Measurements from ENCODE around the gene PDYN. TPM values are rescaled to one million over a fixed set of nuclear protein-coding genes. Genes with fewer than 3 reads are reported as not detected.
A peak's percentile ranks its signal among the peaks of the same experiment; 100 is the strongest.

The PDYN gene
- total RNA-seq, 6 experiments from 2014 or later = not detected

DNA sequence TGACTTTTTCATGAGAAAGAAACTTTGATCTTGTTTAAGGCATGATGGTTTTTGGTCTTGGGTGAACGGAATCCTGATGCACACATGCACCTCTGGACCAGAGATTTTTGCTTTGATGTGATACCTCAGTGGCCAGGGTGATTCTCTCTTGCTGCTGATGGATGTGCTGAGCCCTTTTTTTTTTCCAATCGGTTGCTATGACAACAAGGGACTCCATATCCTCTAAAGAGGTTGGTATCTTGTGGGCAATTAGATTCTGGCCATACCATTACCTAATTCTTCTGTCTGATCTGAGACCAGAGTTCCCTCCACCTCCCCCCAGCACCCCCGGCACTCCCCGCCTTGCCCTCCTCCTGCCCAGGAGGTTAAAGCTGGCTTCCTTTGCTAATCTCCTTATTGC is 24.9 kb downstream of the PDYN start:
- H3K27me3 Mint-ChIP-seq (ENCODE audit: insufficient read depth) = peaks cover 47% of the 10 kb centered on the region
- TF ChIP-seq, protein P1, sequence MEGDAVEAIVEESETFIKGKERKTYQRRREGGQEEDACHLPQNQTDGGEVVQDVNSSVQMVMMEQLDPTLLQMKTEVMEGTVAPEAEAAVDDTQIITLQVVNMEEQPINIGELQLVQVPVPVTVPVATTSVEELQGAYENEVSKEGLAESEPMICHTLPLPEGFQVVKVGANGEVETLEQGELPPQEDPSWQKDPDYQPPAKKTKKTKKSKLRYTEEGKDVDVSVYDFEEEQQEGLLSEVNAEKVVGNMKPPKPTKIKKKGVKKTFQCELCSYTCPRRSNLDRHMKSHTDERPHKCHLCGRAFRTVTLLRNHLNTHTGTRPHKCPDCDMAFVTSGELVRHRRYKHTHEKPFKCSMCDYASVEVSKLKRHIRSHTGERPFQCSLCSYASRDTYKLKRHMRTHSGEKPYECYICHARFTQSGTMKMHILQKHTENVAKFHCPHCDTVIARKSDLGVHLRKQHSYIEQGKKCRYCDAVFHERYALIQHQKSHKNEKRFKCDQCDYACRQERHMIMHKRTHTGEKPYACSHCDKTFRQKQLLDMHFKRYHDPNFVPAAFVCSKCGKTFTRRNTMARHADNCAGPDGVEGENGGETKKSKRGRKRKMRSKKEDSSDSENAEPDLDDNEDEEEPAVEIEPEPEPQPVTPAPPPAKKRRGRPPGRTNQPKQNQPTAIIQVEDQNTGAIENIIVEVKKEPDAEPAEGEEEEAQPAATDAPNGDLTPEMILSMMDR (IDR thresholded peaks at IDR 0.05) = no peak

DNA sequence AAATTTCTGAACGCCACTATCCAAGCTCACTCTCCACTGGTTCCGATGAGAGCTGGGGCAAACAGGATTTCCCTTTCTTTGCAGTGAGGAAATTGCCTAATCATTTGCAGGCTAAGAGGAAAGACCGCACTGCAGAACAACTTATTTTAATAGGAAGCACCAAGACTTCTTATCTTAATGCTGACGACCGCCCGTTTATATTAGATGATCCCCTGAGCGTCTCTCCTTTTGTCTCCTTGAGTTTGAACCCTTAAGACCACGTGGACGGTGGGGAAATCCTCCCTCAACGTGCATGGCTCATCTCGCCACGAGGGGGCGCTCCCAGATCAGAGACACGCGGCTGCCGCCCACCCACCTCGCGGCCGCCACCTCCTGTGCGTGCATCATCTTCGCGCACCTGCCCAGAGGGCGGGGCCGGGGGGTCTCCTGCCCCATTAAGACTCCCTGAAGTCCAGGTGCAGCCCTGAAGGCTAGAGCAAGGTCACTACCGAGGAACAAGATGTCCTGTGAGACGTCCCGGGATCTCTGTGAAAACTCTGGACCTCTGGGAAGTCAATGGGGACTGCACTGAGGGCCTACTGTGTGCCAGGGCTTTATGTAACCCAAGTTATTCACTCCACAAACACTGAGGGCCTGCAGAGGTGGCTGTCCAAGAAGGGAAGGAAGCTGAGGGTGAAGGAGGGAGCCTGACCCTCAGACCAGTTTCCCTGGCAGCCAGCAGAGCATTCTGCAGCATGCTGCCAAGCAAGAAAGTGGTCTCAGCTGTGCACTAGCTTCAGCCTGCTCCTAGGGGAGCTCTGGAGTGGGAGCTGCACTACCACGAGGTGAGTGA is 28.1 kb downstream of the PDYN start:
- TF ChIP-seq, protein P1 (IDR thresholded peaks at IDR 0.05) = peak; percentile 98
- Mint-ChIP-seq H3K27ac (no peak overlapping the region), H3K9me3 (no peaks in the 10 kb centered on the region), H3K4me1 (ENCODE audit: low read depth) (peaks cover 16% of the 10 kb centered on the region), H3K4me3 (peak overlapping the region; percentile 79), H3K36me3 (ENCODE audit: low read depth) (no peaks in the 10 kb centered on the region), H3K27me3 (ENCODE audit: insufficient read depth) (peaks cover 46% of the 10 kb centered on the region)
- peak; percentile 39 for DNase-seq

More for the DNA sequence above, 24.9 kb downstream of the PDYN start:
- DNase-seq = no peak
- Mint-ChIP-seq H3K9me3 (no peaks in the 10 kb centered on the region), H3K4me3 (no peak overlapping the region), H3K27ac (no peak overlapping the region), H3K4me1 (ENCODE audit: low read depth) (peaks cover 16% of the 10 kb centered on the region), H3K36me3 (ENCODE audit: low read depth) (no peaks in the 10 kb centered on the region)

DNA sequence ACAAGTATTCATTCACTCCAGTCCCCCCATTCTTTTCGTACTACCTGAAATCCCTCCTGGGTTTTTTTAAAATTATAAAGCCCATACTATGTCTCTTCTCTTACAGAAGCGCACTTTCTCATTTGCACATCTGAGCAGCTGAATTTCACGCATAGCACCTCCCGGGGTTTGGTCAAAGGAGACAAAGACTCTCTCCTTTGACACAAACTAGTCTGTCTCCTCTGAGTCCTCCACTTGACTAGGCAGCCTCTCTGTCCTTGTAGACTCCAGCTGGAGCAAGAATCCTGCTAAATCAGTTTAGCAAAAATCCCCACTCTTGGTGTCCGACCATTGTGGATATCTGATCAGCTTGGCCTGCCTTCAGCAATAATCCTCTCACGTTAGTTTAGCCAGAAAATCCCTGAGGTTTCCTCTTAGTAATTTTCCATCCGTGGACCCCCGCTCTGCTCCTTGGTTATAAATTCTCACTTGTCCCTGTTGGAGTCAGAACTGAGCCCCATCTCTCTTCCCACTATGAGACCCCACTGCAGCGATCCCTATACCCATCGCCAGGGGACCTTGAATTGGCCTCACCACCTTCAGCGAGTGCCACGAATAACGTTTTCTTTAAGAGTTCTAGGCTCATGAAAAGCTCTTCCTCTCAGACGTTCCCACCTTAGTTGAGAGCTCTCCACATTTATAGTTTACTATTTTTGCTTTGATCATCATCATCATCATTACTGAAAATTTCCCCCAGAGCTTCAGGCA is 29.0 kb downstream of the PDYN start:
- no peaks in the 10 kb centered on the region for H3K9me3 Mint-ChIP-seq

DNA sequence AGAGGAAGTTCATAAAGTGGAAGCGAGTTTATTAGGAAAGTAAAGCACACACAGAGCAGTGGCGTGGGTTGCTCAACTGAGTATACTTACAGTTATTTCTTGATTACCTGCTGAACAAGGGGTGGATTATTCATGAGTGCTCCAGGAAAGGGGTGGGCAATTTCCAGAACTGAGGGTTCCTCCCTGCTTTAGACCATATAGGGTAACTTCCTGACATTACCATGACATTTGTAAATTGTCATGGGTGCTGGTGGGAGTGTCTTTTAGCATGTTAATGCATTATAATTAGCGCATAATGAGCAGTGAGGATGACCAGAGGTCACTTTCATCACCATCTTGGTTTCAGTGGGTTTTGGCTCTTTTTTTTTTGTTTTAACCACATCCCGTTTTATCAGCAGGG is 29.8 kb downstream of the PDYN start:
- no peaks in the 10 kb centered on the region for H3K9me3 Mint-ChIP-seq
- no peak overlapping the region for H3K27ac Mint-ChIP-seq
- H3K4me1 Mint-ChIP-seq (ENCODE audit: low read depth) = peaks cover 21% of the 10 kb centered on the region
- H3K27me3 Mint-ChIP-seq (ENCODE audit: insufficient read depth) = peaks cover 35% of the 10 kb centered on the region
- DNase-seq = no peak
- no peaks in the 10 kb centered on the region for H3K36me3 Mint-ChIP-seq (ENCODE audit: low read depth)
- TF ChIP-seq, protein P1 (IDR thresholded peaks at IDR 0.05) = no peak
- no peak overlapping the region for H3K4me3 Mint-ChIP-seq

More for the DNA sequence above, 29.0 kb downstream of the PDYN start:
- H3K27ac Mint-ChIP-seq = no peak overlapping the region
- TF ChIP-seq, protein P1 (IDR thresholded peaks at IDR 0.05) = no peak
- H3K4me1 Mint-ChIP-seq (ENCODE audit: low read depth) = peaks cover 21% of the 10 kb centered on the region
- peak overlapping the region; percentile 79 for H3K4me3 Mint-ChIP-seq
- DNase-seq = no peak
- H3K36me3 Mint-ChIP-seq (ENCODE audit: low read depth) = no peaks in the 10 kb centered on the region
- H3K27me3 Mint-ChIP-seq (ENCODE audit: insufficient read depth) = peaks cover 40% of the 10 kb centered on the region

DNA sequence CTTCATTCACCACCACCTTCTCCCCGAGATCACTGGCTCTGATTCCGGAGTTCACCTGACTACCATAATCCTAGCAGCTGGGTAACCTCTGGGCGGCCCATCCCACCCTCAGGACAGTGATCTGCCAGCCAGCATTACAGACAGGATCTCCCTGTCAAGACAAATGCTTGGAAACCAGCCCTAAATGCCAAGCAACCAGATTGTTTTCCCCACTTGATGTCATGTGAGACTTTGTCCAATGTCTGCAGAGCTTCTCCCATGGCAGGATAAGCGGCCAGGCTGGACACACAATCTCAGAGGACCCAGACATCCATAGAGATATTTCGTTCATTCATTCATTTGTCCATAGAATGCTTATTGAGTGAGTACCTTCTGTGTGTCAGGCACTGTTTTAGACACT is 32.5 kb downstream of the PDYN start:
- Mint-ChIP-seq H3K27ac (no peak overlapping the region), H3K9me3 (no peaks in the 10 kb centered on the region), H3K4me1 (ENCODE audit: low read depth) (peaks cover 21% of the 10 kb centered on the region), H3K4me3 (no peak overlapping the region), H3K36me3 (ENCODE audit: low read depth) (no peaks in the 10 kb centered on the region), H3K27me3 (ENCODE audit: insufficient read depth) (peaks cover 33% of the 10 kb centered on the region)
- DNase-seq = no peak
- TF ChIP-seq, protein P1 (IDR thresholded peaks at IDR 0.05) = no peak

All from HFFc6 (cell line).